GM23338 (cell line): Measurements from ENCODE around the gene MTHFSD.

ENCODE experiments used
- CREB1 ChIP-seq: fragments of 250-450 bp; sonication (Bioruptor Pico); IDR thresholded peaks from 2 replicates; pipeline ENCODE4 v1.5.0; 2020; ENCODE audit warnings: low read depth, mild to moderate bottlenecking, moderate library complexity
- EZH2 ChIP-seq: fragments of 200-600 bp; sonication (generic); IDR thresholded peaks from one replicate; pipeline ENCODE4 v1.8.0; 2017; ENCODE audit warnings: antibody characterized with exemption, mild to moderate bottlenecking, low read depth; ENCODE audit not compliant: unreplicated experiment
- EZH2phosphoT487 ChIP-seq: fragments of 200-600 bp; sonication (generic); IDR thresholded peaks from one replicate; pipeline ENCODE4 v1.8.1; 2018; ENCODE audit warnings: antibody characterized with exemption; ENCODE audit not compliant: unreplicated experiment
- NANOG ChIP-seq: IDR thresholded peaks from 2 replicates; pipeline ENCODE4 v1.6.1; 2016; ENCODE audit warnings: antibody characterized with exemption, borderline replicate concordance
- POLR2AphosphoS5 ChIP-seq: IDR thresholded peaks from 2 replicates; pipeline ENCODE4 v1.6.1; 2016; ENCODE audit warnings: antibody characterized with exemption, low read depth
- ZNF331 ChIP-seq: fragments of 250-450 bp; sonication (Bioruptor Pico); IDR thresholded peaks from 2 replicates; pipeline ENCODE4 v1.5.0; 2020; ENCODE audit warnings: low read depth, mild to moderate bottlenecking, moderate library complexity
- TF ChIP-seq, protein P1 (sequence below), 2 experiments: fragments of 200-600 bp in 1 of 2; sonication (generic) in 1 of 2; conservative IDR thresholded peaks; 2 replicates each; pipeline versions ENCODE4 v1.5.1 to v1.6.1; 2016 to 2017; ENCODE audit warnings: antibody characterized with exemption in 2 of 2, low read depth in 2 of 2, mild to moderate bottlenecking in 2 of 2, moderate library complexity in 1 of 2
- TF ChIP-seq, protein P2 (sequence below): IDR thresholded peaks from 2 replicates; pipeline ENCODE4 v1.6.1; 2016; ENCODE audit warnings: antibody characterized with exemption

DNA sequence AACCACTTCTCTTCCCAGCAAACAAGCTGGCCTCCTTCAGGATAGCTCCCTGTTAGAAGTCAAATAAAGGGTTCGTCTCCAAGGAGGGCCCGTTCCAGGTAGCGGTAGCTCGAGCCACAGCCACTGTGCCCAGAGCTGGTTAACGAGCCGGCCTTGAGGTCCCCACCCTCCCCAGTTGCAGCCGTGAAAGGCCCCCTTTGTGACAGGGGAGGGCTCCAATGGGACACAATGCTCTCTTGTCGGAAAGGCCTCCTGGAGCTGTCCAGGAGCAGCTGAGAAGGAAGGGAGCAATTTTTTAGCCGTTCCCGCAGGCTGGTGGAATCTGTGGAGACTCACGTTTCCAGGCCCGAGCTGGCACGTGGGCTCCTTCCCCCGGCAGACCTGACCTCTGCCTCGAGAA lies 74.6 kb downstream of the MTHFSD start:
- TF ChIP-seq, protein P1, sequence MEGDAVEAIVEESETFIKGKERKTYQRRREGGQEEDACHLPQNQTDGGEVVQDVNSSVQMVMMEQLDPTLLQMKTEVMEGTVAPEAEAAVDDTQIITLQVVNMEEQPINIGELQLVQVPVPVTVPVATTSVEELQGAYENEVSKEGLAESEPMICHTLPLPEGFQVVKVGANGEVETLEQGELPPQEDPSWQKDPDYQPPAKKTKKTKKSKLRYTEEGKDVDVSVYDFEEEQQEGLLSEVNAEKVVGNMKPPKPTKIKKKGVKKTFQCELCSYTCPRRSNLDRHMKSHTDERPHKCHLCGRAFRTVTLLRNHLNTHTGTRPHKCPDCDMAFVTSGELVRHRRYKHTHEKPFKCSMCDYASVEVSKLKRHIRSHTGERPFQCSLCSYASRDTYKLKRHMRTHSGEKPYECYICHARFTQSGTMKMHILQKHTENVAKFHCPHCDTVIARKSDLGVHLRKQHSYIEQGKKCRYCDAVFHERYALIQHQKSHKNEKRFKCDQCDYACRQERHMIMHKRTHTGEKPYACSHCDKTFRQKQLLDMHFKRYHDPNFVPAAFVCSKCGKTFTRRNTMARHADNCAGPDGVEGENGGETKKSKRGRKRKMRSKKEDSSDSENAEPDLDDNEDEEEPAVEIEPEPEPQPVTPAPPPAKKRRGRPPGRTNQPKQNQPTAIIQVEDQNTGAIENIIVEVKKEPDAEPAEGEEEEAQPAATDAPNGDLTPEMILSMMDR (conservative IDR thresholded peaks at IDR 0.05; ENCODE audit: low read depth in 2 of 2): no peak
- TF ChIP-seq CREB1 (CRISPR knock-in tag) (no peak), NANOG (no peak), POLR2AphosphoS5 (no peak), ZNF331 (CRISPR knock-in tag) (no peak), EZH2 (no peak), EZH2phosphoT487 (no peak)
- TF ChIP-seq, protein P2, sequence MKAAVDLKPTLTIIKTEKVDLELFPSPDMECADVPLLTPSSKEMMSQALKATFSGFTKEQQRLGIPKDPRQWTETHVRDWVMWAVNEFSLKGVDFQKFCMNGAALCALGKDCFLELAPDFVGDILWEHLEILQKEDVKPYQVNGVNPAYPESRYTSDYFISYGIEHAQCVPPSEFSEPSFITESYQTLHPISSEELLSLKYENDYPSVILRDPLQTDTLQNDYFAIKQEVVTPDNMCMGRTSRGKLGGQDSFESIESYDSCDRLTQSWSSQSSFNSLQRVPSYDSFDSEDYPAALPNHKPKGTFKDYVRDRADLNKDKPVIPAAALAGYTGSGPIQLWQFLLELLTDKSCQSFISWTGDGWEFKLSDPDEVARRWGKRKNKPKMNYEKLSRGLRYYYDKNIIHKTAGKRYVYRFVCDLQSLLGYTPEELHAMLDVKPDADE: no peak
